CD4-positive, alpha-beta T cell treated with Interleukin-15 for 4 hours (primary cell): ENCODE results near the gene MORN1.

Source experiments
- DNase-seq: peaks from one replicate; pipeline ENCODE4 v3.0.0-alpha.2; 2020; ENCODE audit warnings: low spot score

MORN1 gene

GRCh38 chr1:2273401-2274090, 117.8 kb downstream of the MORN1 start:
- DNase-seq = no peak

GRCh38 chr1:2272686-2273400, 118.5 kb downstream of the MORN1 start:
- DNase-seq = no peak

GRCh38 chr1:2271841-2272655, 119.3 kb downstream of the MORN1 start:
- no peak for DNase-seq
